Keratinocyte (primary cell): ENCODE data around the gene MED12L. TPM values are rescaled to one million over a fixed set of nuclear protein-coding genes. Genes with fewer than 3 reads are reported as not detected.

Experiments used
- DNase-seq: peaks from one replicate; pipeline ENCODE4 v3.0.0-alpha.2; 2011; ENCODE audit warnings: low read depth, missing footprints, low spot score
- FAIRE-seq: peaks from 2 replicates; lab custom pipeline; 2011; peaks lifted over from hg19 to GRCh38; lab: Jason Lieb, UNC
- H2AFZ ChIP-seq: 2 replicates; pipeline ENCODE4 v1.6.0; 2012; ENCODE audit warnings: low read length, control low read depth, inconsistent platforms; ENCODE audit not compliant: control insufficient read depth
- H3K27ac ChIP-seq: 2 replicates; pipeline ENCODE4 v1.5.1; 2011; ENCODE audit warnings: low read length; ENCODE audit not compliant: control insufficient read depth, insufficient read depth
- H3K27me3 ChIP-seq: 3 replicates; pipeline ENCODE4 v1.6.0; 2011; ENCODE audit warnings: low read length; ENCODE audit not compliant: control insufficient read depth, insufficient read depth; ENCODE audit errors: extremely low read depth
- H3K36me3 ChIP-seq, 2 experiments: 2 replicates in 1 of 2; 3 replicates in 1 of 2; pipeline ENCODE4 v1.5.1; 2011; ENCODE audit warnings: low read length in 2 of 2, mild to moderate bottlenecking in 1 of 2; ENCODE audit not compliant: control insufficient read depth in 2 of 2, insufficient read depth in 2 of 2; ENCODE audit errors: extremely low read depth in 1 of 2
- H3K4me1 ChIP-seq: 3 replicates; pipeline ENCODE4 v1.5.1; 2011; ENCODE audit warnings: low read length; ENCODE audit not compliant: control insufficient read depth, insufficient read depth; ENCODE audit errors: extremely low read depth
- H3K4me2 ChIP-seq: 3 replicates; pipeline ENCODE4 v1.6.0; 2011; ENCODE audit warnings: low read depth, low read length; ENCODE audit not compliant: control insufficient read depth, insufficient read depth; ENCODE audit errors: extremely low read depth
- H3K4me3 ChIP-seq, 3 experiments: fragments of 200-600 bp in 1 of 3; sonication (generic) in 1 of 3; 2 replicates in 2 of 3; 3 replicates in 1 of 3; pipeline ENCODE4 v1.5.1; 2011 to 2016; ENCODE audit warnings: low read length in 3 of 3, mild to moderate bottlenecking in 3 of 3, control low read depth in 2 of 3, inconsistent platforms in 1 of 3, low read depth in 1 of 3, mixed read lengths in 1 of 3, mixed run types in 1 of 3, moderate library complexity in 1 of 3; ENCODE audit not compliant: control insufficient read depth in 2 of 3, insufficient read depth in 2 of 3; ENCODE audit errors: extremely low read depth in 1 of 3
- H3K79me2 ChIP-seq: 2 replicates; pipeline ENCODE4 v1.6.0; 2012; ENCODE audit warnings: low read length; ENCODE audit not compliant: control insufficient read depth, insufficient read depth
- H3K9ac ChIP-seq: 3 replicates; pipeline ENCODE4 v1.6.0; 2011; ENCODE audit warnings: low read length; ENCODE audit not compliant: control insufficient read depth, insufficient read depth; ENCODE audit errors: extremely low read depth
- H3K9me1 ChIP-seq: 3 replicates; pipeline ENCODE4 v1.6.0; 2011; ENCODE audit warnings: low read length; ENCODE audit not compliant: control insufficient read depth, insufficient read depth; ENCODE audit errors: extremely low read depth
- H3K9me3 ChIP-seq: 2 replicates; pipeline ENCODE4 v1.5.1; 2012; ENCODE audit warnings: low read depth, low read length; ENCODE audit not compliant: control insufficient read depth
- H4K20me1 ChIP-seq: 3 replicates; pipeline ENCODE4 v1.6.0; 2011; ENCODE audit warnings: low read length; ENCODE audit not compliant: control insufficient read depth, insufficient read depth; ENCODE audit errors: extremely low read depth
- CTCF ChIP-seq, 3 experiments: IDR thresholded peaks in 1 of 3; conservative IDR thresholded peaks in 1 of 3; optimal IDR thresholded peaks in 1 of 3; 2 replicates in 2 of 3; 3 replicates in 1 of 3; pipeline versions ENCODE3 to v1.5.1; 2011; ENCODE audit warnings: low read length in 3 of 3, mild to moderate bottlenecking in 3 of 3, moderate library complexity in 2 of 3, control low read depth in 1 of 3, inconsistent platforms in 1 of 3; ENCODE audit not compliant: insufficient read depth in 2 of 3; ENCODE audit errors: extremely low read depth in 1 of 3
- EZH2 ChIP-seq: IDR thresholded peaks from one replicate; pipeline ENCODE4 v1.6.1; 2012; ENCODE audit warnings: inconsistent platforms, mild to moderate bottlenecking, low read length, moderate library complexity
- dilution Hi-C: fragments of 300-500 bp; cut with MboI; formaldehyde crosslinking; loops from one replicate; pipeline ENCODE4 v1.7.0; 2020; ENCODE audit warnings: low sequenced_read_pairs; ENCODE audit not compliant: extremely low pct_ligation_motif_present
- polyA plus RNA-seq, 5 experiments: library from polyadenylated mRNA; depleted of rRNA in 3 of 5; stranded (reverse) in 3 of 5; stranded (forward) in 1 of 5; unstranded in 1 of 5; fragments of >200 nt; gene quantifications; 1 replicate in 1 of 5; 2 replicates in 3 of 5; 3 replicates in 1 of 5; pipeline versions ENCODE4 v1.2.1 to v1.2.3, GENCODE V29; 2011 to 2012; ENCODE audit warnings: missing spikeins in 2 of 5, low read depth in 1 of 5, low replicate concordance in 1 of 5

Gene MED12L
- polyA plus RNA-seq, 1 donor (not counting 4 experiments of a cell fraction or from before 2014, with no cell fraction given): 0.04 TPM

GRCh38 chr3:151398895-151399294 lies 313.4 kb downstream of the MED12L start:
- Histone ChIP-seq H3K27ac (no peak overlapping the region), H3K9me3 (no peaks in the 10 kb centered on the region), H3K4me2 (no peak overlapping the region), H3K36me3 (no peaks in the 10 kb centered on the region), H3K9me1 (no peaks in the 10 kb centered on the region), H3K4me1 (peaks cover 32% of the 10 kb centered on the region), H3K27me3 (no peaks in the 10 kb centered on the region), H3K9ac (no peak overlapping the region), H4K20me1 (no peaks in the 10 kb centered on the region), H2AFZ (no peak overlapping the region), H3K79me2 (no peaks in the 10 kb centered on the region), H3K4me3 (no peak overlapping the region)
- no peak for TF ChIP-seq EZH2
- no peak for TF ChIP-seq CTCF (optimal IDR thresholded peaks at IDR 0.05 in 1 of 3, IDR thresholded peaks at IDR 0.05 in 1 of 3, conservative IDR thresholded peaks at IDR 0.05 in 1 of 3; ENCODE audit: extremely low read depth in 1 of 3, insufficient read depth in 2 of 3, low read length in 3 of 3)
- DNase-seq (no peak), FAIRE-seq (no peak)
- dilution Hi-C loops: no loop called here

GRCh38 chr3:151400341-151400740 lies 314.9 kb downstream of the MED12L start:
- no peak overlapping the region for H3K4me3 ChIP-seq
- no peaks in the 10 kb centered on the region for H3K36me3 ChIP-seq
- H3K27me3 ChIP-seq: no peaks in the 10 kb centered on the region
- TF ChIP-seq CTCF (optimal IDR thresholded peaks at IDR 0.05 in 1 of 3, IDR thresholded peaks at IDR 0.05 in 1 of 3, conservative IDR thresholded peaks at IDR 0.05 in 1 of 3; ENCODE audit: extremely low read depth in 1 of 3, insufficient read depth in 2 of 3, low read length in 3 of 3): no peak
- no peak for TF ChIP-seq EZH2
- no peak for FAIRE-seq
- H3K4me1 ChIP-seq: peaks cover 23% of the 10 kb centered on the region
- H4K20me1 ChIP-seq: no peaks in the 10 kb centered on the region
- H3K9ac ChIP-seq: no peak overlapping the region
- H3K4me2 ChIP-seq: no peak overlapping the region
- H3K9me1 ChIP-seq: no peaks in the 10 kb centered on the region
- peak; percentile 40 for DNase-seq
- peak overlapping the region; percentile 9 for H2AFZ ChIP-seq
- dilution Hi-C loops: no loop called here
- H3K79me2 ChIP-seq: no peaks in the 10 kb centered on the region
- H3K27ac ChIP-seq: no peak overlapping the region
- no peaks in the 10 kb centered on the region for H3K9me3 ChIP-seq
